ENCODE measurements around the gene CPPED1. TPM values are rescaled to one million over a fixed set of nuclear protein-coding genes. Genes with fewer than 3 reads are reported as not detected.

The CPPED1 gene
- total RNA-seq, 2 donors from 2014 or later, result 8.4 to 14.7 TPM

DNA sequence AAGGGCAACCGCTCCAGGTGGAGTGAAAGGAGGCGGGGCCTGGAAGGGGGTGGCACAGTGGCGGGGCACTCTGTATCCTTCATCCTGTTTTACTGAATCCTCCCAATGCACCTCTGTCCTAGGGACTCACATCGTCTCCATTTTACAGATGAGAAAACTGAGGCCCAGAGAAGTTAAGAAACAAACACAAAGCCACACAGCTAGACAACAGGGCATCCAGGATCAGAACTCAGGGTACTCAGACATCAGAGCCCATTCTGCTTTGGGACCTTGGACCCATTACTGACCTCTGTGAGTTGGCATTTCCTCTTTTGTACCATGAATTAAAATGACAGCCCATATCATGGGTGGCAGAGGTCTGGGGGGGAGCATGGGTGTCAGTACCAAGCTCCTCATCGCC, 129.2 kb downstream of the CPPED1 start:
- H3K27ac Mint-ChIP-seq, result no peak overlapping the region
- peaks cover 8% of the 10 kb centered on the region for H3K9me3 Mint-ChIP-seq
- H3K4me1 Mint-ChIP-seq, result no peaks in the 10 kb centered on the region
- 86 to 98% methylated on average over 2 to 5 of the region's 5 CpGs for whole genome bisulfite sequencing, 2 experiments (ENCODE audit: insufficient coverage in 1 of 2, insufficient read length in 1 of 2)
- no peaks in the 10 kb centered on the region for H3K27me3 Mint-ChIP-seq (ENCODE audit: insufficient read depth)
- no peaks in the 10 kb centered on the region for H3K27me3 ChIP-seq (ENCODE audit: control insufficient read depth, insufficient read depth, low read length, poor library complexity, severe bottlenecking)
- no peak for DNase-seq
- no peak overlapping the region for H3K4me3 Mint-ChIP-seq
- H3K4me1 ChIP-seq (ENCODE audit: control insufficient read depth, insufficient read depth, low read length), result no peaks in the 10 kb centered on the region
- H3K27ac ChIP-seq (ENCODE audit: low read depth, low read length), result no peak overlapping the region
- no peak overlapping the region for H3K4me3 ChIP-seq (ENCODE audit: low read length)
- no peak overlapping the region for H3K9ac ChIP-seq (ENCODE audit: extremely low read depth, low read length, poor library complexity, severe bottlenecking)
- no peaks in the 10 kb centered on the region for H3K36me3 ChIP-seq (ENCODE audit: control insufficient read depth, insufficient read depth, low read length)
- peaks cover 12% of the 10 kb centered on the region for H3K36me3 Mint-ChIP-seq (ENCODE audit: low read depth)
- H3K9me3 ChIP-seq (ENCODE audit: control insufficient read depth, low read length), result peaks cover 19% of the 10 kb centered on the region
- TF ChIP-seq, protein P1, sequence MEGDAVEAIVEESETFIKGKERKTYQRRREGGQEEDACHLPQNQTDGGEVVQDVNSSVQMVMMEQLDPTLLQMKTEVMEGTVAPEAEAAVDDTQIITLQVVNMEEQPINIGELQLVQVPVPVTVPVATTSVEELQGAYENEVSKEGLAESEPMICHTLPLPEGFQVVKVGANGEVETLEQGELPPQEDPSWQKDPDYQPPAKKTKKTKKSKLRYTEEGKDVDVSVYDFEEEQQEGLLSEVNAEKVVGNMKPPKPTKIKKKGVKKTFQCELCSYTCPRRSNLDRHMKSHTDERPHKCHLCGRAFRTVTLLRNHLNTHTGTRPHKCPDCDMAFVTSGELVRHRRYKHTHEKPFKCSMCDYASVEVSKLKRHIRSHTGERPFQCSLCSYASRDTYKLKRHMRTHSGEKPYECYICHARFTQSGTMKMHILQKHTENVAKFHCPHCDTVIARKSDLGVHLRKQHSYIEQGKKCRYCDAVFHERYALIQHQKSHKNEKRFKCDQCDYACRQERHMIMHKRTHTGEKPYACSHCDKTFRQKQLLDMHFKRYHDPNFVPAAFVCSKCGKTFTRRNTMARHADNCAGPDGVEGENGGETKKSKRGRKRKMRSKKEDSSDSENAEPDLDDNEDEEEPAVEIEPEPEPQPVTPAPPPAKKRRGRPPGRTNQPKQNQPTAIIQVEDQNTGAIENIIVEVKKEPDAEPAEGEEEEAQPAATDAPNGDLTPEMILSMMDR (conservative IDR thresholded peaks at IDR 0.05), result no peak

DNA sequence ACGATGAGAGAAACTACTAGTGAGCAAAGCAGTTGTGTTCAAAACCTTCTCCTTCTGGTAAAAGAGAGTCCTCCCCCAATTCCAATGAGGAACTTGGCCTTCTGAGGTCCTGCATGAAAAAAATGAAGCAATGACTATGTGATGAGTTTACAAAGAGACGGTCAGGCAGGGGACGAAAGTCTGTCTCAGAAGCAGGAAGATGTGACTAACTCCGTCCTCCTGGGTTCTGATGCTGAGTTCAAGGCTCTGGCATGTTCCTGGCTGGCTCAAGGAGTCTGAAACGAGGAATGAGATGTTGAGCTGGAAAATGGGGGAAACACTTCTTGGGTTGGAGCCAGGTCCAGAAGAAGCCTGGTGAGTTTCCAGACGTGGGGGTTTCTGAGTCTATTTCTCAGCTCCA, 129.6 kb downstream of the CPPED1 start:
- H3K27me3 ChIP-seq (ENCODE audit: control insufficient read depth, insufficient read depth, low read length, poor library complexity, severe bottlenecking), result no peaks in the 10 kb centered on the region
- H3K36me3 ChIP-seq (ENCODE audit: control insufficient read depth, insufficient read depth, low read length), result no peaks in the 10 kb centered on the region
- H3K4me3 Mint-ChIP-seq, result no peak overlapping the region
- TF ChIP-seq, protein P1 (conservative IDR thresholded peaks at IDR 0.05), result no peak
- H3K4me3 ChIP-seq (ENCODE audit: low read length), result no peak overlapping the region
- H3K4me1 ChIP-seq (ENCODE audit: control insufficient read depth, insufficient read depth, low read length), result no peaks in the 10 kb centered on the region
- peaks cover 18% of the 10 kb centered on the region for H3K9me3 ChIP-seq (ENCODE audit: control insufficient read depth, low read length)
- no peak overlapping the region for H3K27ac ChIP-seq (ENCODE audit: low read depth, low read length)
- no peaks in the 10 kb centered on the region for H3K4me1 Mint-ChIP-seq
- peaks cover 12% of the 10 kb centered on the region for H3K36me3 Mint-ChIP-seq (ENCODE audit: low read depth)
- H3K9me3 Mint-ChIP-seq, result peaks cover 8% of the 10 kb centered on the region
- H3K27ac Mint-ChIP-seq, result no peak overlapping the region
- no peaks in the 10 kb centered on the region for H3K27me3 Mint-ChIP-seq (ENCODE audit: insufficient read depth)
- no peak for DNase-seq
- H3K9ac ChIP-seq (ENCODE audit: extremely low read depth, low read length, poor library complexity, severe bottlenecking), result no peak overlapping the region
- WGBS, 2 experiments (ENCODE audit: insufficient coverage in 1 of 2, insufficient read length in 1 of 2), result 93 to 94% methylated on average over 5 to 6 of the region's 6 CpGs

DNA sequence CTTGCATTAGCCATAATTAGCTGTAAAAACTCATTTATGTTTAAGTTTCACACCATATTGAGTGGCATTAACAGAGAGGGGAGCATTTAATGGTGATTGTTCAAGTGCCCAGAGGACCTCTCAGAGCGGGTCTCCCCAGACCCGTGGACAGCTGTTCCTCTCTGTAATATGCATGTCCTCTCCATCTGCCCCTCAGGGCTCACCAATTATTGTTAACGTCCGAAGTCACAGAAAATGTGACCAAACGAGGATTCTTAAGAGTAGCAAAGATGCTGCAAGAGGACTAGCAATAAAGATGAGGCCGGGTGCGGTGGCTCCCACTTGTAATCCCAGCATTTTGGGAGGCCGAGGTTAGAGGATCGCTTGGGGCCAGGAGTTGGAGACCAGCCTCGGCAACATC, 130.2 kb downstream of the CPPED1 start:
- H3K9me3 ChIP-seq (ENCODE audit: control insufficient read depth, low read length), result peaks cover 18% of the 10 kb centered on the region
- Mint-ChIP-seq H3K9me3 (peaks cover 14% of the 10 kb centered on the region), H3K27me3 (ENCODE audit: insufficient read depth) (no peaks in the 10 kb centered on the region), H3K4me1 (no peaks in the 10 kb centered on the region), H3K4me3 (no peak overlapping the region), H3K36me3 (ENCODE audit: low read depth) (peaks cover 12% of the 10 kb centered on the region), H3K27ac (no peak overlapping the region)
- H3K4me3 ChIP-seq (ENCODE audit: low read length), result no peak overlapping the region
- H3K4me1 ChIP-seq (ENCODE audit: control insufficient read depth, insufficient read depth, low read length), result no peaks in the 10 kb centered on the region
- H3K27me3 ChIP-seq (ENCODE audit: control insufficient read depth, insufficient read depth, low read length, poor library complexity, severe bottlenecking), result no peaks in the 10 kb centered on the region
- no peaks in the 10 kb centered on the region for H3K36me3 ChIP-seq (ENCODE audit: control insufficient read depth, insufficient read depth, low read length)
- no peak overlapping the region for H3K9ac ChIP-seq (ENCODE audit: extremely low read depth, low read length, poor library complexity, severe bottlenecking)
- WGBS, 2 experiments (ENCODE audit: insufficient coverage in 1 of 2, insufficient read length in 1 of 2), result 75 to 84% methylated on average over 8 to 10 of the region's 10 CpGs
- DNase-seq, result no peak
- H3K27ac ChIP-seq (ENCODE audit: low read depth, low read length), result peak overlapping the region; percentile 49
- TF ChIP-seq, protein P1 (conservative IDR thresholded peaks at IDR 0.05), result no peak

All from endodermal cell (in vitro differentiated cells).